ENCODE data around the gene MITF.
"Not testable (repeated sequence)": the region's sequence is repeated elsewhere in the genome, so short reads cannot be mapped to it uniquely, and the experiment has no call there.

MITF gene

GRCh38 chr3:69785769-69786320, 46.6 kb downstream of the MITF start:
- no peaks in the 10 kb centered on the region for H3K36me3 Mint-ChIP-seq
- no peak overlapping the region for H3K4me3 Mint-ChIP-seq
- no peak overlapping the region for H3K27ac Mint-ChIP-seq
- no peak for ATAC-seq
- H3K4me1 Mint-ChIP-seq = no peaks in the 10 kb centered on the region
- H3K9me3 Mint-ChIP-seq = no peaks in the 10 kb centered on the region
- no peaks in the 10 kb centered on the region for H3K27me3 Mint-ChIP-seq

GRCh38 chr3:69786854-69787253, 47.6 kb downstream of the MITF start:
- H3K4me3 Mint-ChIP-seq = no peak overlapping the region
- no peak overlapping the region for H3K27ac Mint-ChIP-seq
- no peaks in the 10 kb centered on the region for H3K27me3 Mint-ChIP-seq
- H3K36me3 Mint-ChIP-seq = no peaks in the 10 kb centered on the region
- no peaks in the 10 kb centered on the region for H3K4me1 Mint-ChIP-seq
- H3K9me3 Mint-ChIP-seq = no peaks in the 10 kb centered on the region
- ATAC-seq = no peak

- H3K27ac Mint-ChIP-seq = no peak overlapping the region
- no peaks in the 10 kb centered on the region for H3K36me3 Mint-ChIP-seq
- H3K4me3 Mint-ChIP-seq = no peak overlapping the region
- no peaks in the 10 kb centered on the region for H3K4me1 Mint-ChIP-seq
- H3K9me3 Mint-ChIP-seq = no peaks in the 10 kb centered on the region
- H3K27me3 Mint-ChIP-seq = no peaks in the 10 kb centered on the region
- no peak for ATAC-seq
Observed at GRCh38 chr3:69787436-69788168, 48.3 kb downstream of the MITF start.

GRCh38 chr3:69791106-69791505, 51.8 kb downstream of the MITF start:
- Mint-ChIP-seq H3K27ac (no peak overlapping the region), H3K4me3 (no peak overlapping the region), H3K27me3 (no peaks in the 10 kb centered on the region), H3K36me3 (no peaks in the 10 kb centered on the region), H3K4me1 (no peaks in the 10 kb centered on the region), H3K9me3 (no peaks in the 10 kb centered on the region)
- no peak for ATAC-seq

GRCh38 chr3:69791919-69792399, 52.7 kb downstream of the MITF start:
- H3K4me3 Mint-ChIP-seq = no peak overlapping the region
- no peak for ATAC-seq
- no peak overlapping the region for H3K27ac Mint-ChIP-seq
- no peaks in the 10 kb centered on the region for H3K9me3 Mint-ChIP-seq
- no peaks in the 10 kb centered on the region for H3K36me3 Mint-ChIP-seq
- H3K4me1 Mint-ChIP-seq = no peaks in the 10 kb centered on the region
- H3K27me3 Mint-ChIP-seq = no peaks in the 10 kb centered on the region

GRCh38 chr3:69796126-69796525, 56.9 kb downstream of the MITF start:
- H3K27me3 Mint-ChIP-seq, ATAC-seq, H3K4me3 Mint-ChIP-seq, H3K27ac Mint-ChIP-seq, H3K4me1 Mint-ChIP-seq, H3K9me3 Mint-ChIP-seq, H3K36me3 Mint-ChIP-seq: not testable (repeated sequence)

- no peak overlapping the region for H3K4me3 Mint-ChIP-seq
- H3K9me3 Mint-ChIP-seq = peaks cover 5% of the 10 kb centered on the region
- H3K27me3 Mint-ChIP-seq = no peaks in the 10 kb centered on the region
- H3K4me1 Mint-ChIP-seq = no peaks in the 10 kb centered on the region
- no peak overlapping the region for H3K27ac Mint-ChIP-seq
- no peak for ATAC-seq
- H3K36me3 Mint-ChIP-seq = no peaks in the 10 kb centered on the region
Observed at GRCh38 chr3:69803681-69804270, 64.5 kb downstream of the MITF start.

GRCh38 chr3:69805491-69805890, 66.2 kb downstream of the MITF start:
- Mint-ChIP-seq H3K27me3 (no peaks in the 10 kb centered on the region), H3K27ac (no peak overlapping the region), H3K36me3 (no peaks in the 10 kb centered on the region), H3K4me1 (no peaks in the 10 kb centered on the region), H3K9me3 (peaks cover 5% of the 10 kb centered on the region), H3K4me3 (no peak overlapping the region)
- no peak for ATAC-seq

GRCh38 chr3:69806735-69807438, 67.6 kb downstream of the MITF start:
- peaks cover 5% of the 10 kb centered on the region for H3K9me3 Mint-ChIP-seq
- H3K4me1 Mint-ChIP-seq = no peaks in the 10 kb centered on the region
- no peaks in the 10 kb centered on the region for H3K36me3 Mint-ChIP-seq
- no peak overlapping the region for H3K4me3 Mint-ChIP-seq
- H3K27me3 Mint-ChIP-seq = no peaks in the 10 kb centered on the region
- H3K27ac Mint-ChIP-seq = no peak overlapping the region
- ATAC-seq = no peak

GRCh38 chr3:69807674-69808073, 68.4 kb downstream of the MITF start:
- Mint-ChIP-seq H3K27me3 (no peaks in the 10 kb centered on the region), H3K4me3 (no peak overlapping the region), H3K9me3 (peaks cover 5% of the 10 kb centered on the region), H3K4me1 (no peaks in the 10 kb centered on the region), H3K27ac (no peak overlapping the region), H3K36me3 (no peaks in the 10 kb centered on the region)
- ATAC-seq = no peak

GRCh38 chr3:69809076-69809835, 70.0 kb downstream of the MITF start:
- no peaks in the 10 kb centered on the region for H3K36me3 Mint-ChIP-seq
- peaks cover 5% of the 10 kb centered on the region for H3K9me3 Mint-ChIP-seq
- H3K4me1 Mint-ChIP-seq = no peaks in the 10 kb centered on the region
- no peak for ATAC-seq
- H3K27me3 Mint-ChIP-seq = no peaks in the 10 kb centered on the region
- no peak overlapping the region for H3K27ac Mint-ChIP-seq
- H3K4me3 Mint-ChIP-seq = no peak overlapping the region

- Mint-ChIP-seq H3K4me1 (no peaks in the 10 kb centered on the region), H3K27me3 (no peaks in the 10 kb centered on the region), H3K9me3 (peaks cover 5% of the 10 kb centered on the region), H3K36me3 (no peaks in the 10 kb centered on the region), H3K27ac (no peak overlapping the region), H3K4me3 (no peak overlapping the region)
- ATAC-seq = no peak
Observed at GRCh38 chr3:69811452-69812401, 72.5 kb downstream of the MITF start.

GRCh38 chr3:69815970-69816369, 76.7 kb downstream of the MITF start:
- no peak for ATAC-seq
- no peaks in the 10 kb centered on the region for H3K4me1 Mint-ChIP-seq
- H3K9me3 Mint-ChIP-seq = no peaks in the 10 kb centered on the region
- no peaks in the 10 kb centered on the region for H3K27me3 Mint-ChIP-seq
- no peak overlapping the region for H3K27ac Mint-ChIP-seq
- H3K4me3 Mint-ChIP-seq = no peak overlapping the region
- no peaks in the 10 kb centered on the region for H3K36me3 Mint-ChIP-seq

GRCh38 chr3:69817988-69818387, 78.7 kb downstream of the MITF start:
- Mint-ChIP-seq H3K9me3 (no peaks in the 10 kb centered on the region), H3K27me3 (no peaks in the 10 kb centered on the region), H3K36me3 (no peaks in the 10 kb centered on the region), H3K4me1 (no peaks in the 10 kb centered on the region), H3K4me3 (no peak overlapping the region), H3K27ac (no peak overlapping the region)
- no peak for ATAC-seq

All from stimulated activated memory B cell treated with anti-CD40 and anti-IgM and Interleukin-4, amounts not matched to agents 10 μg/mL and 1 μg/mL and 100 μg/mL, for 72 hours (primary cell).